Measurements from ENCODE around the gene NUBP1.
"Not testable (repeated sequence)": the region's sequence is repeated elsewhere in the genome, so short reads cannot be mapped to it uniquely, and the experiment has no call there.

Gene NUBP1

DNA sequence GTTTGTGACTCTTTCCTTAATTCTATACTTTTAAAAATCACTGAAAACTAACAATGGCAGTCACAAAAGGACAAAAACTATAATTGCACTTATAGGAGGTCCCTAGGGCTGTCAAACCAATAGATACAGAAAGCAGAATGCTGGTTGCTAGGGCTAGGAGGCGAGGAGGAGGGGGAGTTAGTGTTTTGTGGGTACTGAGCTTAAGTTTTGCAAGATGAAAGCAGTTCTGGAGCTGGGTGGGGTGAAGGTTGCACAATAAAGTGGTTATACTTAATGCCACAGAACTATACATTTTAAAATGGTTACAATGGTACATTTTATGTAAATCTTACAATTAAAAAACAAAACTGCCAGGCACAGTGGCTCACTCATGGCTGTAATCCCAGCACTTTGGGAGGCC, 27.3 kb downstream of the NUBP1 start:
- Histone ChIP-seq H3K9me3 (ENCODE audit: control insufficient read depth, low read length) (no peaks in the 10 kb centered on the region), H3K36me3 (ENCODE audit: control insufficient read depth, insufficient read depth, low read length) (peaks cover 15% of the 10 kb centered on the region), H3K27ac (ENCODE audit: low read depth, low read length, severe bottlenecking) (no peak overlapping the region), H3K4me3 (ENCODE audit: extremely low read depth, insufficient read depth, low read length, poor library complexity, severe bottlenecking) (no peak overlapping the region), H3K4me1 (ENCODE audit: control insufficient read depth, insufficient read depth, low read length, poor library complexity, severe bottlenecking) (no peaks in the 10 kb centered on the region)
- 83 to 86% methylated on average over 1 of the region's 1 CpG for WGBS, 2 experiments (ENCODE audit: insufficient coverage in 2 of 2)

DNA sequence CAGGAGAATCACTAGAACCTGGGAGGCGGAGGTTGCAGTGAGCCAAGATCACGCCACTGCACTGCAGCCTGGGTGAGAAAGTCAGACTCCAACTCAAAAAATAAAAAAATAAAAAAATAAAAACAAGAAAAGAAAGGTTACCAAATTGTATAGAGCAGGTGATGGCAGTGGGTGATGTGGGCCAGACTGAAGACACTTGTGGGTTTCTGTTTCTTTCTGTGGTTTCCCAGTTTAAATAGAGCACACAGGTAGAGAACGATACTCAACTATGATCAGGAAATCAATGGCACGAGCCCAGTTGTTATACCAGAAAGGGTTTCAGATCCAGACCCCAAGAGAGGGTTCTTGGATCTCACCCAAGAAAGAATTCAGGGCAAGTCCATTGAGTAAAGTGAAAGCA, 32.6 kb downstream of the NUBP1 start:
- Histone ChIP-seq H3K4me1 (ENCODE audit: control insufficient read depth, insufficient read depth, low read length, poor library complexity, severe bottlenecking) (no peaks in the 10 kb centered on the region), H3K9me3 (ENCODE audit: control insufficient read depth, low read length) (no peaks in the 10 kb centered on the region), H3K36me3 (ENCODE audit: control insufficient read depth, insufficient read depth, low read length) (no peaks in the 10 kb centered on the region), H3K4me3 (ENCODE audit: extremely low read depth, insufficient read depth, low read length, poor library complexity, severe bottlenecking) (no peak overlapping the region), H3K27ac (ENCODE audit: low read depth, low read length, severe bottlenecking) (no peak overlapping the region)
- 94 to 97% methylated on average over 2 to 3 of the region's 4 CpGs for WGBS, 2 experiments (ENCODE audit: insufficient coverage in 2 of 2)

DNA sequence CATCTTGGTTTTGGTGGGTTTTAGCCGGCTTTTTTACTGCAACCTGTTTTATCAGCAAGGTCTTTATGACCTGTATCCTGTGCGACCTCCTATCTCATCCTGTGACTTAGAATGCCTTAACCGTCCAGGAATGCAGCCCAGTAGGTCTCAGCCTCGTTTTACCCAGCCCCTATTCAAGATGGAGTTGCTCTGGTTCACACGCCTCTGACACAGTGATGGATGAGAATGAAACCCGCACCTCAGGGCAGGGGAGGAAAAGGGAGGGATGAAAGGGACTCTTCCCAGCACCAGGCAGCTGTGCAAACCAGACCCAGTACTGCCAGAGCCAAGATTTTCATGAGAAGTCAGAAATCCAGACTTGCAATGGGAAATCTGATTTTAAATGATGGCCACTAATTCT, 33.3 kb downstream of the NUBP1 start:
- WGBS, 2 experiments (ENCODE audit: insufficient coverage in 2 of 2) = 76 to 80% methylated on average over 4 to 6 of the region's 6 CpGs
- not testable (repeated sequence) for H3K4me3 ChIP-seq (ENCODE audit: extremely low read depth, insufficient read depth, low read length, poor library complexity, severe bottlenecking); H3K36me3 ChIP-seq (ENCODE audit: control insufficient read depth, insufficient read depth, low read length); H3K27ac ChIP-seq (ENCODE audit: low read depth, low read length, severe bottlenecking); H3K9me3 ChIP-seq (ENCODE audit: control insufficient read depth, low read length); H3K4me1 ChIP-seq (ENCODE audit: control insufficient read depth, insufficient read depth, low read length, poor library complexity, severe bottlenecking)

DNA sequence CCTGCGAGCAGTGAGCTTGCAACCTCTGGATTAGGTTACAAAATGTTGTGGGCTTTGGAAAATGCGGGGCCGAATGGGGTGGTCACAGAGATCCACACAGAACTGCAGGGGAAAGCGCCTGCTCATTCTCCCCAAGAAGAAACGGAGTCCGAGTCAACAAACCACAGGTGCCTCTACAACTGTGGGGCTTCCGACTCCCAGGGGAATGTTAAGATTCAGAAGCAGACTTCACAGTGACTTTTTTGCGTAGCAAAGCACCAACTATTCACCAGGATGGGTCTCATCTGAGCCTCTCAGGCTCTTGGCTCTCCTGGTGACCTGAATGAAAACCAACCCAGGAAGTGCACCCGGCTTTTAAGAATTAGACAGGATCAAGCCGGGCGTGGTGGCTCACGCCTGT, 33.7 kb downstream of the NUBP1 start:
- WGBS, 2 experiments (ENCODE audit: insufficient coverage in 2 of 2) = 88 to 90% methylated on average over 10 to 12 of the region's 12 CpGs
- Histone ChIP-seq H3K9me3 (ENCODE audit: control insufficient read depth, low read length) (no peaks in the 10 kb centered on the region), H3K27ac (ENCODE audit: low read depth, low read length, severe bottlenecking) (no peak overlapping the region), H3K36me3 (ENCODE audit: control insufficient read depth, insufficient read depth, low read length) (no peaks in the 10 kb centered on the region), H3K4me1 (ENCODE audit: control insufficient read depth, insufficient read depth, low read length, poor library complexity, severe bottlenecking) (no peaks in the 10 kb centered on the region), H3K4me3 (ENCODE audit: extremely low read depth, insufficient read depth, low read length, poor library complexity, severe bottlenecking) (no peak overlapping the region)

DNA sequence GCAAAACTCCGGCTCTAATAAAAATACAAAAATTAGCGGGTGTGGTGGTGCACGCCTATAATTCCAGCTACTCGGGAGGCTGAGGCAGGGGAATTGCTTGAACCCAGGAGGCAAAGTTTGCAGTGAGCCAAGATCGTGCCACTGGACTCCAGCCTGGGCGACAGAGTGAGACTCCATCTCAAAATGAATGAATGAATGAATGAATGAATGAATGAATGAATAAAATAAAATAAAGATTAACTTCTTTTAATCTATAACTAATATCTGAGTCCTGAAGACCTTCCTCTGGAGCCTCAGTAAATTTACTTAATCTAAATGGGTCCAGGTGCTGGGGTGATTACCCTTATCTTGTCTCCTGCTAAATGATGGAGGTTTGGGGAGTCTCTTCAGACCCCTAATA, 36.3 kb downstream of the NUBP1 start:
- not testable (repeated sequence) for H3K4me3 ChIP-seq (ENCODE audit: extremely low read depth, insufficient read depth, low read length, poor library complexity, severe bottlenecking); H3K36me3 ChIP-seq (ENCODE audit: control insufficient read depth, insufficient read depth, low read length); H3K9me3 ChIP-seq (ENCODE audit: control insufficient read depth, low read length); H3K27ac ChIP-seq (ENCODE audit: low read depth, low read length, severe bottlenecking); H3K4me1 ChIP-seq (ENCODE audit: control insufficient read depth, insufficient read depth, low read length, poor library complexity, severe bottlenecking)
- WGBS, 2 experiments (ENCODE audit: insufficient coverage in 2 of 2) = 91 to 96% methylated on average over 4 of the region's 6 CpGs

DNA sequence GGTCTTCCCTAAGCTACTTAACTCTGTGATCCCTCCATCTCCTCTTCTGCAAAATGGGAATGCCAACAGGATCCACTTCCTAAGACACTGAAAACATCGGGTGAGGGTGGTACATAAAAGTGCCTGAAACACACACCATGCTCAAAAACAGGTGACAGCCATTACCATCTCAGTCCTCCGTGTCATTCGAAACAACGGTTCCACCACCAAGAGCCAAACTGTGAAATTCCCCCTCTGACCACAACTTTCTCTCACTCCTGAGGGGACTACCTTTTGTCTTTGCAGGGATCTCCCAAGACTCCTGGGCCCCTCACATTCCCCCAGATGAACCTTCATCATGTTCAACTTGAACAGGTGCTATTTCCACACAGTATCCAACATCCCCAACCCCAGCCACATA, 37.0 kb downstream of the NUBP1 start:
- WGBS, 2 experiments (ENCODE audit: insufficient coverage in 2 of 2) = 94 to 98% methylated on average over 4 of the region's 4 CpGs

DNA sequence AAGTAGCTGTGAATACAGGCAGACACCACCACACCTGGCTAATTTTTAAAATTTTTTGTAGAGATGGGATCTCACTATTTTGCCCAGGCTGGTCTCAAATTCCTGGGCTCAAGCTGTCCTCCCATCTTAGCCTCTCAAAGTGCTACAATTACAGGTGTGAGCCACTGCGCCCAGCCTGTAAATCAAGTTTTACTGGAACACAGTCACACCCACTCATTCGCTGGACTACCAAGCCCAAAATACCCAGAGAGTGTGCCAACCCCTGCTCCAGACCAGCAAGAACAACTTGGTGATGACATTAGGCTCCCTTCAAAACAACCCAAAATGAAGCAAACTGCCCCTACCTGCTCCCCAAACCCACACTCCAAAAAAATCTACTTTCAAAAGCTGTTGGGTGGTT, 39.0 kb downstream of the NUBP1 start:
- no peaks in the 10 kb centered on the region for H3K9me3 ChIP-seq (ENCODE audit: control insufficient read depth, low read length)
- no peaks in the 10 kb centered on the region for H3K36me3 ChIP-seq (ENCODE audit: control insufficient read depth, insufficient read depth, low read length)
- H3K27ac ChIP-seq (ENCODE audit: low read depth, low read length, severe bottlenecking) = no peak overlapping the region
- H3K4me1 ChIP-seq (ENCODE audit: control insufficient read depth, insufficient read depth, low read length, poor library complexity, severe bottlenecking) = no peaks in the 10 kb centered on the region
- no peak overlapping the region for H3K4me3 ChIP-seq (ENCODE audit: extremely low read depth, insufficient read depth, low read length, poor library complexity, severe bottlenecking)
- 86 to 94% methylated on average over 2 of the region's 2 CpGs for WGBS, 2 experiments (ENCODE audit: insufficient coverage in 2 of 2)

More for the DNA sequence above, 37.0 kb downstream of the NUBP1 start:
- Histone ChIP-seq H3K4me3 (ENCODE audit: extremely low read depth, insufficient read depth, low read length, poor library complexity, severe bottlenecking) (no peak overlapping the region), H3K4me1 (ENCODE audit: control insufficient read depth, insufficient read depth, low read length, poor library complexity, severe bottlenecking) (no peaks in the 10 kb centered on the region), H3K9me3 (ENCODE audit: control insufficient read depth, low read length) (no peaks in the 10 kb centered on the region), H3K36me3 (ENCODE audit: control insufficient read depth, insufficient read depth, low read length) (no peaks in the 10 kb centered on the region), H3K27ac (ENCODE audit: low read depth, low read length, severe bottlenecking) (no peak overlapping the region)

DNA sequence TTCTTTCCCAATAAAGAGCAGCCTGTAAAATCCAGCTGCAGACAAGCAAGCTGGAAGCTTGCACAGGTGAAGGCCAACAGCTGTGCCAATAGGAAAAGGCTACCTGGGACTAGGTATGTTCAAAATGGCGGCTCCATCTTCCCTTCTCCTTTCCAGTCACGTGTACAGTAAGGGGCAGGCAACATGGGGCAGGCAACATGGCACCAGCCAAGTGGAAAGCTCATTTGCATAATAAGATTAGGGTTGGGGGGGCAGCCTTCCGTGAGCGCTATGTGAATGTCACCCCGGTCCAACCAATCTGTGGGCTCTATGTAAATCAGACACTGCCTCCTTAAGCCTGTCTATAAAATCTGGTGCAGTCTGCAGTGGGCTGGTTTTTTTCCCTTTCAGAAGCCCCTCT, 43.7 kb downstream of the NUBP1 start:
- H3K9me3 ChIP-seq (ENCODE audit: control insufficient read depth, low read length) = no peaks in the 10 kb centered on the region
- no peaks in the 10 kb centered on the region for H3K4me1 ChIP-seq (ENCODE audit: control insufficient read depth, insufficient read depth, low read length, poor library complexity, severe bottlenecking)
- H3K27ac ChIP-seq (ENCODE audit: low read depth, low read length, severe bottlenecking) = no peak overlapping the region
- H3K4me3 ChIP-seq (ENCODE audit: extremely low read depth, insufficient read depth, low read length, poor library complexity, severe bottlenecking) = no peak overlapping the region
- WGBS, 2 experiments (ENCODE audit: insufficient coverage in 2 of 2) = 85 to 96% methylated on average over 3 to 4 of the region's 5 CpGs
- H3K36me3 ChIP-seq (ENCODE audit: control insufficient read depth, insufficient read depth, low read length) = no peaks in the 10 kb centered on the region

DNA sequence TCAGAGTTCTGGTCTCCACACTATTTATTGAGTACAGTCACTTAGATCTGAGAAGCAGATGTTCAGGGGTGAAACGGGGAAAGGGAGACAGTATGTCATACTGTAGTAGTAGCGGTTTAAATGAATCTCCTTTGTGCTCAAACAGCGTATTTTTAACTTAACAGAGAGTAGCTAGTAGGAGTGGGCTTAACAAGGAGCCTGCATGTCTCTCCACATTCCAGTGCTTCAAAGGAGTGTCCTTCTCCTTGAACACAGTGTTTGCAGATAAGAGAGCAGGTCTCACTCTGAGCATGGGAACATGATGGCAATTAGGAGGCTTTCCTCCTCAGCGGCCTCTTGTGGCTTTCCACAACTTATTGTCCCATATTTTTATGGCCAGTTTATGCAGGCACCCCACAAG, 45.0 kb downstream of the NUBP1 start:
- H3K36me3 ChIP-seq (ENCODE audit: control insufficient read depth, insufficient read depth, low read length); H3K27ac ChIP-seq (ENCODE audit: low read depth, low read length, severe bottlenecking); H3K4me3 ChIP-seq (ENCODE audit: extremely low read depth, insufficient read depth, low read length, poor library complexity, severe bottlenecking); H3K9me3 ChIP-seq (ENCODE audit: control insufficient read depth, low read length); H3K4me1 ChIP-seq (ENCODE audit: control insufficient read depth, insufficient read depth, low read length, poor library complexity, severe bottlenecking): not testable (repeated sequence)
- WGBS, 2 experiments (ENCODE audit: insufficient coverage in 2 of 2) = 79 to 93% methylated on average over 3 to 4 of the region's 4 CpGs

DNA sequence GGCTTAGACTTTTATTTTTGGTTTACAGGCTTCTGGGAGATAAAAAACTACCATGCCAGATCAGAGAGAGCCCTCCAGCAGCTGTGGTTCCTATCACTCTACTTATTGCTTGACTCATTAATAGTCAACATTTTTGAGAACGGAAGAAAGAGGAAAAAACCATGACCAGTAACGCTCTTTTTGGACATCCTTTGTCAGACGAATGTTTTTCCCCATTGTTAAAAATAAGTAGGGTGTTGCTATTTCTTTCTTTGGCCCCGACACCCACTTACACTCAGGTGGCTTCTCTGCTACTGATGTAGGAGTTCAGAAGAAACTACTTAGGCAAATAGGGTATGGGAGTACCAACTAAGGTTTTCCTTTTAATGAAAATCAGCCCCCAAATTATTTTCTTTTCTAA, 47.4 kb downstream of the NUBP1 start:
- WGBS, 2 experiments (ENCODE audit: insufficient coverage in 2 of 2) = no CpG with 5 or more reads among the region's 4 CpGs

DNA sequence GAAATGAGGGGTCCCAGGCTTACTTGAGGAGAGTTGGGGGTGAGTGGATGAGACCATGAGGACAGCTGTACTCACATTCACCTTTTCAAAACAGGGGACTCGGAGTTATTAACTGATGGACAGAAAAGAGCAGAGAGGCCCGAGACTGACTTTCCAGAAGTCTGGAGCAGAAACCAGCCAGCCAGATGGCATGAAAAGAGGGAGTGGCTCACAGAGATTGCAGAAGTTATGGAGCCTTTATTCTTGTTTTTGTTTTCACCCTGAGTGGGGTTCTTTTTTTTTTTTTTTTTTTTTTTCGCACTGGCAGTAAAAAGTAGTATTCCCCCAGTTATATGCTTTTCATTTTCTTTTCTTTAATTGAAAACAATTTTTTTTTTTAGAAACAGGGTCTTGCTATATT, 56.1 kb downstream of the NUBP1 start:
- WGBS, 2 experiments (ENCODE audit: insufficient coverage in 2 of 2) = 86 to 90% methylated on average over 1 to 2 of the region's 3 CpGs
- Histone ChIP-seq H3K4me3 (ENCODE audit: extremely low read depth, insufficient read depth, low read length, poor library complexity, severe bottlenecking) (no peak overlapping the region), H3K4me1 (ENCODE audit: control insufficient read depth, insufficient read depth, low read length, poor library complexity, severe bottlenecking) (no peaks in the 10 kb centered on the region), H3K36me3 (ENCODE audit: control insufficient read depth, insufficient read depth, low read length) (no peaks in the 10 kb centered on the region), H3K9me3 (ENCODE audit: control insufficient read depth, low read length) (no peaks in the 10 kb centered on the region), H3K27ac (ENCODE audit: low read depth, low read length, severe bottlenecking) (no peak overlapping the region)

More for the DNA sequence above, 47.4 kb downstream of the NUBP1 start:
- Histone ChIP-seq H3K36me3 (ENCODE audit: control insufficient read depth, insufficient read depth, low read length) (no peaks in the 10 kb centered on the region), H3K27ac (ENCODE audit: low read depth, low read length, severe bottlenecking) (no peak overlapping the region), H3K9me3 (ENCODE audit: control insufficient read depth, low read length) (no peaks in the 10 kb centered on the region), H3K4me1 (ENCODE audit: control insufficient read depth, insufficient read depth, low read length, poor library complexity, severe bottlenecking) (no peaks in the 10 kb centered on the region), H3K4me3 (ENCODE audit: extremely low read depth, insufficient read depth, low read length, poor library complexity, severe bottlenecking) (no peak overlapping the region)

DNA sequence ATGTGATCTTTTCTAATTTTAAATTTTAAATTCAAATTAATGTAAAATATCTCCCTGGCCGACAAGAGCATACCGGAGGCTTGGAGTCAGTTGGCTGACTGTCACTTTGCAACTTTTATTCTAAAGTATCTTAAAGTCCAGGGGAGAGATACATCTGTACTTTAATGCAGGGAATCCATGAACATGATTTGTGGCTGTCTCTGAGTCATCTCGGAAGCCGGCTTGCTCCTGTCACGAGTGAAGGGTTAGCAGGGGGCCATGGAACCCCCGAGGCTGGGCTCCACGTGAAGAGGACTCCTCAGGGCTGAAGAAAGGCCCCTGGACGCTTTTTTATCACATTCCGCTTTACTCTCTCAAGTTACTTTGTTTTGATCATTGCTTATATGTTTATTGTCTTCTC, 61.7 kb downstream of the NUBP1 start:
- H3K9me3 ChIP-seq (ENCODE audit: control insufficient read depth, low read length) = no peaks in the 10 kb centered on the region
- H3K4me3 ChIP-seq (ENCODE audit: extremely low read depth, insufficient read depth, low read length, poor library complexity, severe bottlenecking) = no peak overlapping the region
- 76 to 92% methylated on average over 5 of the region's 9 CpGs for WGBS, 2 experiments (ENCODE audit: insufficient coverage in 2 of 2)
- no peak overlapping the region for H3K27ac ChIP-seq (ENCODE audit: low read depth, low read length, severe bottlenecking)
- no peaks in the 10 kb centered on the region for H3K4me1 ChIP-seq (ENCODE audit: control insufficient read depth, insufficient read depth, low read length, poor library complexity, severe bottlenecking)
- H3K36me3 ChIP-seq (ENCODE audit: control insufficient read depth, insufficient read depth, low read length) = no peaks in the 10 kb centered on the region
